ENCODE results near the gene CTRB2. TPM values are rescaled to one million over a fixed set of nuclear protein-coding genes. Genes with fewer than 3 reads are reported as not detected.

CTRB2 gene
- total RNA-seq, 2 donors from 2014 or later, result 12.5 TPM

DNA sequence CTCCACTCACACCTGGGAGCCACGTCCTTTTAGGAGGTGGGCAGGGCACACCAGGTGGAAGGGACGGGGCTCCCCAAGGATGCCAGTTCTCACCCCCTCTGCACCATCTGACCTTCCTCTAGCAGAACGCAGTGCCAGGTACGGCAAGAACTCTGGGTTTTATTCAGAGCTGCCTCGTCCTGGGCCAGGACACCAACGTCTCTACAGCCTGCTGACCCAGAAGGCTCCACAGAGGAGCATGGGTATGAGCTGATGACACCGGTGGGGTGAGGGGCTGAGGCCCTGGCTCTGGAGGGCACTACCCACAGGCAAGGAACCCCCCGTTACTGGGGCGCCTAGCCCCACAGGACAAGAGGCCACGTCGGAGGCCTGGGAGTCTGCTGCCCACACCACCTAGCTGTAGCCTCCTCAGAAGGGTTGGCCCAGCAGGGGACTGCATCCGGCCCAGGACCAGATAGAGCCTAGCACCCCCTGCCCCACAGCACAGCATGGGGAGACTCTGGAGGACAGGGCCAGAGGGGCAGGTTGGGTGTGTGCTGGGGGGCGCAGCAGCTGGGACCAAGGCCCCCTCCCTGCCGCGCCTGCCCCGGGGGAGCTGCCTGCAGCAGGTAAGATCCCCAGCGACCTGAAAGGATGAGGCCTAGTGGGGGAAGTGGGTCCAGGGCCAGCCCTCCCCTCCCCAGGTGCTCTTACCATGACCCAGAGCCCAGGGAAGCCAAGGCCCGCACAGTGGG, 30.6 kb upstream of the CTRB2 start:
- no peak for ATAC-seq (ENCODE audit: insufficient number of reproducible peaks, low FRiP score, low read depth)
- peaks cover 39 to 85% of the 10 kb centered on the region in 2 donors for H3K4me1 ChIP-seq (ENCODE audit: control insufficient read depth in 1 of 2, low read depth in 2 of 2)

DNA sequence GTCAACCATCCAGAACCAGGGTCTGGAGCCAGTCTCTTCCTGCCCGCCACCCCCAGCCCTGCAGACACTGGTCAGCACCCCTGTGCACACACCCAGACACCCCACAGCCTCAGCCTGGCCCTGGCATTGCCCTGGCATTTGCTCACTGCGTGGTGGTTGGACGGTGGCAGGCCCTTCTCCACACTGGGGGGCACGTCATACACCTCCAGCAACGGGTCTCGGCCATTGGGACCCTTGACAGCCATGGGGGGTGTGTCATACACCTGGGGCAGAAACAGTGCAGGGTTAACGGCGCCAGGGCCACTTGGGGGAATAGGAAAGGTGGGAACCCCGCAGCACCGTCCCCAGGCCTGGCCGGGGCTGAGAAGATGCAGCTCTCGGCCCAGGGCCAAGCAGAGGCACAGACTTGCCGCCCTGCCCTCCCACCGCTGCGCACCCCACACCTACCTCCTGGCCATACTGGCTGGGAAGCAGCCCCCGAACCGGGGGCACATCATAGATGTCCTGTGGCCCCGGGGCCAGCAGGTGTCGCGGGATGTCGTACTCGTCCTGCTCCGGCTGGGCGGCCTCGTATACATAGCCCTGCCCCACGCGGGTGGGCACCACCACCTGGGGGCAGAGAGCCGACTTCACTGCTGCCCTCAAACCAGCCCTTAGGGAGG, 29.9 kb upstream of the CTRB2 start:
- no peak for DNase-seq (ENCODE audit: low spot score)

More for the DNA sequence above, 30.6 kb upstream of the CTRB2 start:
- TF ChIP-seq, protein P1, sequence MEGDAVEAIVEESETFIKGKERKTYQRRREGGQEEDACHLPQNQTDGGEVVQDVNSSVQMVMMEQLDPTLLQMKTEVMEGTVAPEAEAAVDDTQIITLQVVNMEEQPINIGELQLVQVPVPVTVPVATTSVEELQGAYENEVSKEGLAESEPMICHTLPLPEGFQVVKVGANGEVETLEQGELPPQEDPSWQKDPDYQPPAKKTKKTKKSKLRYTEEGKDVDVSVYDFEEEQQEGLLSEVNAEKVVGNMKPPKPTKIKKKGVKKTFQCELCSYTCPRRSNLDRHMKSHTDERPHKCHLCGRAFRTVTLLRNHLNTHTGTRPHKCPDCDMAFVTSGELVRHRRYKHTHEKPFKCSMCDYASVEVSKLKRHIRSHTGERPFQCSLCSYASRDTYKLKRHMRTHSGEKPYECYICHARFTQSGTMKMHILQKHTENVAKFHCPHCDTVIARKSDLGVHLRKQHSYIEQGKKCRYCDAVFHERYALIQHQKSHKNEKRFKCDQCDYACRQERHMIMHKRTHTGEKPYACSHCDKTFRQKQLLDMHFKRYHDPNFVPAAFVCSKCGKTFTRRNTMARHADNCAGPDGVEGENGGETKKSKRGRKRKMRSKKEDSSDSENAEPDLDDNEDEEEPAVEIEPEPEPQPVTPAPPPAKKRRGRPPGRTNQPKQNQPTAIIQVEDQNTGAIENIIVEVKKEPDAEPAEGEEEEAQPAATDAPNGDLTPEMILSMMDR (IDR thresholded peaks at IDR 0.05), result no peak
- H3K27ac ChIP-seq, result peak overlapping the region; percentile 92 to 99
- no peak for DNase-seq (ENCODE audit: low spot score)
- H3K4me3 ChIP-seq, result no peak overlapping the region
- no peaks in the 10 kb centered on the region for H3K9me3 ChIP-seq
- peaks cover 31% of the 10 kb centered on the region for H3K36me3 ChIP-seq
- H3K27me3 ChIP-seq (replicated peaks; ENCODE audit: insufficient read depth), result no peaks in the 10 kb centered on the region

DNA sequence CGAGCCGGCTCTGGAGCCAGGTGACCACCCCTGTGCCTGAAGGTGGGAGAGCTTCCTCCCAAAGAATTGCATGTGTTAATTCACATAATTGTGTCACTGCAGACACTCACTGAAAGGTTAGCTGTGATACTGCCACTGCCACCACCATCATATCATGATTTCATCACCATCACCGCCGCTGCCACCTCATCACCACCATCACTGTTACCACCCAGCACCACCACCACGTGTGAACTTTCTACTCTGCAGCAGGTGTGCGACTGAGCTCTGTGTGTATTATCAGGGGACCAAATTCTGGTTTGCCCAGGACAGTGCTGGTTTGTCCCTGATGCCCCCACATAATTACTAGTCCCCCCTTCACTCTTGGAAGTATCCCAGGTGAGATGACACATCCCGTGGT, 29.3 kb upstream of the CTRB2 start:
- ATAC-seq (ENCODE audit: insufficient number of reproducible peaks, low FRiP score, low read depth) (no peak), DNase-seq (ENCODE audit: low spot score) (no peak)
- H3K4me1 ChIP-seq (ENCODE audit: control insufficient read depth in 1 of 2, low read depth in 2 of 2), result peaks cover 39 to 72% of the 10 kb centered on the region in 2 donors
- no peaks in the 10 kb centered on the region for H3K27me3 ChIP-seq (replicated peaks; ENCODE audit: insufficient read depth)
- peaks cover 36% of the 10 kb centered on the region for H3K36me3 ChIP-seq
- H3K4me3 ChIP-seq, result no peak overlapping the region
- peak overlapping the region in 1 of 2 donors; percentile 99 for H3K27ac ChIP-seq
- no peaks in the 10 kb centered on the region for H3K9me3 ChIP-seq
- TF ChIP-seq, protein P1 (IDR thresholded peaks at IDR 0.05), result no peak

More for the DNA sequence above, 29.9 kb upstream of the CTRB2 start:
- Histone ChIP-seq H3K4me1 (ENCODE audit: control insufficient read depth in 1 of 2, low read depth in 2 of 2) (peaks cover 39 to 78% of the 10 kb centered on the region in 2 donors), H3K27ac (peak overlapping the region; percentile 92 to 99), H3K36me3 (peaks cover 35% of the 10 kb centered on the region), H3K4me3 (no peak overlapping the region), H3K9me3 (no peaks in the 10 kb centered on the region), H3K27me3 (replicated peaks; ENCODE audit: insufficient read depth) (no peaks in the 10 kb centered on the region)
- ATAC-seq (ENCODE audit: insufficient number of reproducible peaks, low FRiP score, low read depth), result no peak
- TF ChIP-seq, protein P1 (IDR thresholded peaks at IDR 0.05), result no peak

DNA sequence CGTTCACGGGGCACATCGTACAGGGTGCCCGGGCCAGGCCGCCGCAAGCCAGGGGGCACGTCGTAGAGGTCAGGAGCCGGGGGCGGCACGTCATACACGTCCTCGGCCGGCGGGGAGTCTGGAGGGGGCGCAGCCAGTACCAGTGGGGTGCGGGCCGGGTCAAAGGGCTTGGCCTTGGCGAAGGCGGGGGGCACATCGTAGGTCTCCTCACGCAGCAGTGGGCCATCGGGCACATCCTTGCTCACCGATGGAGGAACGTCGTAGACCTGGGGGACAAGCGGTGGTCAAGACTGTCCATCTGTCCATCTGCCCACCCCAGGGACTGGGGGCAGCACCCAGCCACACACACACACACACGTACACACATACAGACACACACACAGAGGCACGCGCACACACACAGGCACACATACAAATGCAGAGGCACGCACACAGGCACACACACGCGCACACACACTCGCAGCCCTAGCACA, 28.8 kb upstream of the CTRB2 start:
- Histone ChIP-seq H3K4me1 (ENCODE audit: control insufficient read depth in 1 of 2, low read depth in 2 of 2) (peaks cover 38 to 67% of the 10 kb centered on the region in 2 donors), H3K4me3 (no peak overlapping the region), H3K9me3 (no peaks in the 10 kb centered on the region), H3K36me3 (peaks cover 35% of the 10 kb centered on the region), H3K27me3 (replicated peaks; ENCODE audit: insufficient read depth) (no peaks in the 10 kb centered on the region), H3K27ac (peak overlapping the region; percentile 73 to 99)
- TF ChIP-seq, protein P1 (IDR thresholded peaks at IDR 0.05), result no peak
- DNase-seq (ENCODE audit: low spot score) (no peak), ATAC-seq (ENCODE audit: insufficient number of reproducible peaks, low FRiP score, low read depth) (no peak)
